WTC11 (cell line): ENCODE measurements around the gene FER. TPM values are rescaled to one million over a fixed set of nuclear protein-coding genes. Genes with fewer than 3 reads are reported as not detected.

Source experiments
- ATAC-seq: fragments of 200-7000 bp; cut with Tn5 transposase; 2 replicates; pipeline ENCODE4 v1.10.0; 2021; ENCODE audit warnings: mild to moderate bottlenecking, moderate library complexity
- CTCF ChIA-PET: fragments of 300-600 bp; sonication (Branson Sonifier 250); formaldehyde crosslinking; loops from one replicate; lab custom pipeline; 2021; ENCODE audit warnings: antibody characterized with exemption; lab: Charles Lee
- POLR2A ChIA-PET: fragments of 350-600 bp; sonication (Branson Sonifier 250); formaldehyde crosslinking; loops from one replicate; lab custom pipeline; 2021; ENCODE audit warnings: antibody characterized with exemption; lab: Charles Lee
- DNase-seq: peaks from one replicate; pipeline ENCODE4 v3.0.0; 2021; ENCODE audit warnings: low spot score
- H3K27ac Mint-ChIP-seq: 2 replicates; pipeline ENCODE4 v1.8.0; 2021; ENCODE audit warnings: mixed read lengths
- H3K27me3 Mint-ChIP-seq: 2 replicates; pipeline ENCODE4 v1.8.0; 2021; ENCODE audit warnings: low read depth, mild to moderate bottlenecking, moderate library complexity, mixed read lengths
- H3K36me3 Mint-ChIP-seq: 2 replicates; pipeline ENCODE4 v1.8.0; 2021; ENCODE audit warnings: mixed read lengths
- H3K4me1 Mint-ChIP-seq: 2 replicates; pipeline ENCODE4 v1.8.0; 2022; ENCODE audit warnings: mixed read lengths
- H3K4me3 Mint-ChIP-seq: 2 replicates; pipeline ENCODE4 v1.8.0; 2021; ENCODE audit warnings: mild to moderate bottlenecking, moderate library complexity, mixed read lengths
- H3K9me3 Mint-ChIP-seq: 2 replicates; pipeline ENCODE4 v1.8.0; 2021; ENCODE audit warnings: mixed read lengths
- AR ChIP-seq: fragments of 250-450 bp; sonication (Bioruptor Pico); IDR thresholded peaks from 2 replicates; pipeline ENCODE4 v1.9.0; 2021; ENCODE audit warnings: mild to moderate bottlenecking
- ATF1 ChIP-seq: sonication (generic); formaldehyde crosslinking; IDR thresholded peaks from 2 replicates; pipeline ENCODE4 v1.8.1; 2023; ENCODE audit warnings: mild to moderate bottlenecking, moderate library complexity, missing genetic modification reagents
- CREM ChIP-seq: sonication (generic); formaldehyde crosslinking; IDR thresholded peaks from 2 replicates; pipeline ENCODE4 v1.8.1; 2022; ENCODE audit warnings: mild to moderate bottlenecking, missing genetic modification reagents, moderate library complexity
- ESRRA ChIP-seq: sonication (generic); formaldehyde crosslinking; IDR thresholded peaks from 2 replicates; pipeline ENCODE4 v1.8.1; 2022; ENCODE audit warnings: mild to moderate bottlenecking, missing genetic modification reagents, borderline replicate concordance
- FOXK1 ChIP-seq: sonication (generic); formaldehyde crosslinking; IDR thresholded peaks from 2 replicates; pipeline ENCODE4 v1.8.0; 2022; ENCODE audit warnings: mild to moderate bottlenecking, moderate library complexity, missing genetic modification reagents
- IRF1 ChIP-seq: sonication (generic); formaldehyde crosslinking; IDR thresholded peaks from 2 replicates; pipeline ENCODE4 v1.8.0; 2023; ENCODE audit warnings: missing genetic modification reagents
- OVOL2 ChIP-seq: fragments of 250-450 bp; sonication (Bioruptor Pico); IDR thresholded peaks from 2 replicates; pipeline ENCODE4 v1.9.0; 2021; ENCODE audit warnings: mild to moderate bottlenecking, borderline replicate concordance
- SMAD4 ChIP-seq: sonication (generic); formaldehyde crosslinking; IDR thresholded peaks from 2 replicates; pipeline ENCODE4 v1.8.0; 2022; ENCODE audit warnings: mild to moderate bottlenecking, missing genetic modification reagents
- ZSCAN18 ChIP-seq: fragments of 250-450 bp; sonication (Bioruptor Pico); IDR thresholded peaks from 2 replicates; pipeline ENCODE4 v2.1.2; 2022; ENCODE audit warnings: mild to moderate bottlenecking, moderate library complexity
- total RNA-seq: library from RNA; stranded (reverse); gene quantifications from 3 replicates; pipeline ENCODE4 v1.2.3, GENCODE V29; 2021
- TF ChIP-seq, protein P1 (sequence below): sonication (generic); formaldehyde crosslinking; IDR thresholded peaks from 2 replicates; pipeline ENCODE4 v1.8.1; 2023; ENCODE audit warnings: mild to moderate bottlenecking, missing genetic modification reagents, moderate library complexity
- TF ChIP-seq, protein P2 (sequence below): fragments of 200-600 bp; IDR thresholded peaks from 2 replicates; pipeline ENCODE4 v1.8.0; 2022; ENCODE audit warnings: antibody characterized with exemption
- TF ChIP-seq, protein P3 (sequence below): sonication (generic); formaldehyde crosslinking; IDR thresholded peaks from 2 replicates; pipeline ENCODE4 v1.8.0; 2023; ENCODE audit warnings: mild to moderate bottlenecking, missing genetic modification reagents

Gene FER
- total RNA-seq, 1 experiment from 2014 or later: 13.8 TPM

- CTCF ChIA-PET: no interaction called here
These were observed 397.4 kb downstream of the FER start for GRCh38 chr5:109145139-109145538.

GRCh38 chr5:109146591-109146990 lies 398.9 kb downstream of the FER start:
- H3K4me3 Mint-ChIP-seq: no peak overlapping the region
- H3K4me1 Mint-ChIP-seq: 0 out of 2 replicates have a peak, but pooled peaks cover 2% of the 10 kb centered on the region
- ChIA-PET POLR2A (no interaction called here), CTCF (no interaction called here)
- no peak for ATAC-seq
- H3K36me3 Mint-ChIP-seq: no peaks in the 10 kb centered on the region
- no peaks in the 10 kb centered on the region for H3K27me3 Mint-ChIP-seq
- H3K27ac Mint-ChIP-seq: no peak overlapping the region
- DNase-seq: no peak
- TF ChIP-seq CREM (CRISPR knock-in tag): no peak
- TF ChIP-seq OVOL2: no peak
- no peak for TF ChIP-seq FOXK1 (CRISPR knock-in tag)
- TF ChIP-seq, protein P1, sequence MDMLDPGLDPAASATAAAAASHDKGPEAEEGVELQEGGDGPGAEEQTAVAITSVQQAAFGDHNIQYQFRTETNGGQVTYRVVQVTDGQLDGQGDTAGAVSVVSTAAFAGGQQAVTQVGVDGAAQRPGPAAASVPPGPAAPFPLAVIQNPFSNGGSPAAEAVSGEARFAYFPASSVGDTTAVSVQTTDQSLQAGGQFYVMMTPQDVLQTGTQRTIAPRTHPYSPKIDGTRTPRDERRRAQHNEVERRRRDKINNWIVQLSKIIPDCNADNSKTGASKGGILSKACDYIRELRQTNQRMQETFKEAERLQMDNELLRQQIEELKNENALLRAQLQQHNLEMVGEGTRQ: no peak
- TF ChIP-seq IRF1 (CRISPR knock-in tag): no peak
- no peak for TF ChIP-seq ATF1 (CRISPR knock-in tag)
- no peak for TF ChIP-seq ZSCAN18
- no peaks in the 10 kb centered on the region for H3K9me3 Mint-ChIP-seq

More at GRCh38 chr5:109145139-109145538, 397.4 kb downstream of the FER start:
- Mint-ChIP-seq H3K4me1 (0 out of 2 replicates have a peak, but pooled peaks cover 2% of the 10 kb centered on the region), H3K9me3 (no peaks in the 10 kb centered on the region), H3K36me3 (no peaks in the 10 kb centered on the region)
- no peak for DNase-seq
- POLR2A ChIA-PET: no interaction called here
- no peak for ATAC-seq
- TF ChIP-seq, protein P2, sequence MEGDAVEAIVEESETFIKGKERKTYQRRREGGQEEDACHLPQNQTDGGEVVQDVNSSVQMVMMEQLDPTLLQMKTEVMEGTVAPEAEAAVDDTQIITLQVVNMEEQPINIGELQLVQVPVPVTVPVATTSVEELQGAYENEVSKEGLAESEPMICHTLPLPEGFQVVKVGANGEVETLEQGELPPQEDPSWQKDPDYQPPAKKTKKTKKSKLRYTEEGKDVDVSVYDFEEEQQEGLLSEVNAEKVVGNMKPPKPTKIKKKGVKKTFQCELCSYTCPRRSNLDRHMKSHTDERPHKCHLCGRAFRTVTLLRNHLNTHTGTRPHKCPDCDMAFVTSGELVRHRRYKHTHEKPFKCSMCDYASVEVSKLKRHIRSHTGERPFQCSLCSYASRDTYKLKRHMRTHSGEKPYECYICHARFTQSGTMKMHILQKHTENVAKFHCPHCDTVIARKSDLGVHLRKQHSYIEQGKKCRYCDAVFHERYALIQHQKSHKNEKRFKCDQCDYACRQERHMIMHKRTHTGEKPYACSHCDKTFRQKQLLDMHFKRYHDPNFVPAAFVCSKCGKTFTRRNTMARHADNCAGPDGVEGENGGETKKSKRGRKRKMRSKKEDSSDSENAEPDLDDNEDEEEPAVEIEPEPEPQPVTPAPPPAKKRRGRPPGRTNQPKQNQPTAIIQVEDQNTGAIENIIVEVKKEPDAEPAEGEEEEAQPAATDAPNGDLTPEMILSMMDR: no peak
- TF ChIP-seq ESRRA (CRISPR knock-in tag): no peak
- TF ChIP-seq AR (CRISPR knock-in tag): no peak
- TF ChIP-seq, protein P3, sequence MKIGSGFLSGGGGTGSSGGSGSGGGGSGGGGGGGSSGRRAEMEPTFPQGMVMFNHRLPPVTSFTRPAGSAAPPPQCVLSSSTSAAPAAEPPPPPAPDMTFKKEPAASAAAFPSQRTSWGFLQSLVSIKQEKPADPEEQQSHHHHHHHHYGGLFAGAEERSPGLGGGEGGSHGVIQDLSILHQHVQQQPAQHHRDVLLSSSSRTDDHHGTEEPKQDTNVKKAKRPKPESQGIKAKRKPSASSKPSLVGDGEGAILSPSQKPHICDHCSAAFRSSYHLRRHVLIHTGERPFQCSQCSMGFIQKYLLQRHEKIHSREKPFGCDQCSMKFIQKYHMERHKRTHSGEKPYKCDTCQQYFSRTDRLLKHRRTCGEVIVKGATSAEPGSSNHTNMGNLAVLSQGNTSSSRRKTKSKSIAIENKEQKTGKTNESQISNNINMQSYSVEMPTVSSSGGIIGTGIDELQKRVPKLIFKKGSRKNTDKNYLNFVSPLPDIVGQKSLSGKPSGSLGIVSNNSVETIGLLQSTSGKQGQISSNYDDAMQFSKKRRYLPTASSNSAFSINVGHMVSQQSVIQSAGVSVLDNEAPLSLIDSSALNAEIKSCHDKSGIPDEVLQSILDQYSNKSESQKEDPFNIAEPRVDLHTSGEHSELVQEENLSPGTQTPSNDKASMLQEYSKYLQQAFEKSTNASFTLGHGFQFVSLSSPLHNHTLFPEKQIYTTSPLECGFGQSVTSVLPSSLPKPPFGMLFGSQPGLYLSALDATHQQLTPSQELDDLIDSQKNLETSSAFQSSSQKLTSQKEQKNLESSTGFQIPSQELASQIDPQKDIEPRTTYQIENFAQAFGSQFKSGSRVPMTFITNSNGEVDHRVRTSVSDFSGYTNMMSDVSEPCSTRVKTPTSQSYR (CRISPR knock-in tag): no peak
- no peak for TF ChIP-seq SMAD4 (CRISPR knock-in tag)
- no peak for TF ChIP-seq ZSCAN18
- TF ChIP-seq, all 79 proteins: peak for 0
- Mint-ChIP-seq H3K27me3 (no peaks in the 10 kb centered on the region), H3K4me3 (no peak overlapping the region), H3K27ac (no peak overlapping the region)
